ENCODE measurements around the gene PTPRO.
"Not testable (repeated sequence)": the region's sequence is repeated elsewhere in the genome, so short reads cannot be mapped to it uniquely, and the experiment has no call there.

The PTPRO gene

GRCh38 chr12:15599266-15600037 is 277.1 kb downstream of the PTPRO start:
- DNase-seq (ENCODE audit: low read depth in 2 of 3, low spot score in 2 of 3): no peak

GRCh38 chr12:15600223-15600935 is 278.1 kb downstream of the PTPRO start:
- DNase-seq (ENCODE audit: low read depth in 2 of 3, low spot score in 2 of 3): no peak

- no peak for DNase-seq (ENCODE audit: low read depth in 2 of 3, low spot score in 2 of 3)
Measured at GRCh38 chr12:15601210-15601800, 279.0 kb downstream of the PTPRO start.

- no peak for DNase-seq (ENCODE audit: low read depth in 2 of 3, low spot score in 2 of 3)
Measured at GRCh38 chr12:15602051-15602672, 279.9 kb downstream of the PTPRO start.

- DNase-seq (ENCODE audit: low read depth in 2 of 3, low spot score in 2 of 3): no peak
Measured at GRCh38 chr12:15603474-15604085, 281.3 kb downstream of the PTPRO start.

GRCh38 chr12:15605881-15606590 is 283.7 kb downstream of the PTPRO start:
- no peak for DNase-seq (ENCODE audit: low read depth in 2 of 3, low spot score in 2 of 3)

- no peak for DNase-seq (ENCODE audit: low read depth in 2 of 3, low spot score in 2 of 3)
Measured at GRCh38 chr12:15608406-15608805, 286.1 kb downstream of the PTPRO start.

- DNase-seq (ENCODE audit: low read depth in 2 of 3, low spot score in 2 of 3): no peak
Measured at GRCh38 chr12:15608941-15609340, 286.6 kb downstream of the PTPRO start.

- DNase-seq (ENCODE audit: low read depth in 2 of 3, low spot score in 2 of 3): no peak
Measured at GRCh38 chr12:15613981-15614380, 291.7 kb downstream of the PTPRO start.

- not testable (repeated sequence) for DNase-seq (ENCODE audit: low read depth in 2 of 3, low spot score in 2 of 3)
Measured at GRCh38 chr12:15616495-15616894, 294.2 kb downstream of the PTPRO start.

GRCh38 chr12:15620741-15621539 is 298.6 kb downstream of the PTPRO start:
- DNase-seq (ENCODE audit: low read depth in 2 of 3, low spot score in 2 of 3): no peak

GRCh38 chr12:15625075-15625474 is 302.8 kb downstream of the PTPRO start:
- DNase-seq (ENCODE audit: low read depth in 2 of 3, low spot score in 2 of 3): no peak

GRCh38 chr12:15627995-15628945 is 306.0 kb downstream of the PTPRO start:
- DNase-seq (ENCODE audit: low read depth in 2 of 3, low spot score in 2 of 3): no peak

- no peak for DNase-seq (ENCODE audit: low read depth in 2 of 3, low spot score in 2 of 3)
Measured at GRCh38 chr12:15629108-15629507, 306.8 kb downstream of the PTPRO start.

- no peak for DNase-seq (ENCODE audit: low read depth in 2 of 3, low spot score in 2 of 3)
Measured at GRCh38 chr12:15629761-15630160, 307.5 kb downstream of the PTPRO start.

- DNase-seq (ENCODE audit: low read depth in 2 of 3, low spot score in 2 of 3): no peak
Measured at GRCh38 chr12:15631007-15631715, 308.9 kb downstream of the PTPRO start.

GRCh38 chr12:15632708-15633107 is 310.4 kb downstream of the PTPRO start:
- no peak for DNase-seq (ENCODE audit: low read depth in 2 of 3, low spot score in 2 of 3)

- no peak for DNase-seq (ENCODE audit: low read depth in 2 of 3, low spot score in 2 of 3)
Measured at GRCh38 chr12:15633201-15633600, 310.9 kb downstream of the PTPRO start.

Data from activated CD8-positive, alpha-beta memory T cell treated with anti-CD3 and anti-CD28 coated beads for 48 hours (primary cell).